ENCODE data around the gene C1QTNF3.
"Not testable (repeated sequence)": the region's sequence is repeated elsewhere in the genome, so short reads cannot be mapped to it uniquely, and the experiment has no call there.

Gene C1QTNF3

GRCh38 chr5:34035756-34036155 lies 7.3 kb downstream of the C1QTNF3 start:
- Histone ChIP-seq H3K36me3 (ENCODE audit: control insufficient read depth, insufficient read depth, low read length) (no peaks in the 10 kb centered on the region), H3K4me1 (ENCODE audit: control insufficient read depth, insufficient read depth, low read length) (peaks cover 4% of the 10 kb centered on the region), H3K27me3 (ENCODE audit: control insufficient read depth, insufficient read depth, low read length) (no peaks in the 10 kb centered on the region), H3K4me3 (ENCODE audit: low read depth, low read length) (no peak overlapping the region), H3K9me3 (ENCODE audit: control insufficient read depth, insufficient read depth, low read length) (no peaks in the 10 kb centered on the region), H3K9ac (ENCODE audit: low read depth, low read length) (no peak overlapping the region)

DNA sequence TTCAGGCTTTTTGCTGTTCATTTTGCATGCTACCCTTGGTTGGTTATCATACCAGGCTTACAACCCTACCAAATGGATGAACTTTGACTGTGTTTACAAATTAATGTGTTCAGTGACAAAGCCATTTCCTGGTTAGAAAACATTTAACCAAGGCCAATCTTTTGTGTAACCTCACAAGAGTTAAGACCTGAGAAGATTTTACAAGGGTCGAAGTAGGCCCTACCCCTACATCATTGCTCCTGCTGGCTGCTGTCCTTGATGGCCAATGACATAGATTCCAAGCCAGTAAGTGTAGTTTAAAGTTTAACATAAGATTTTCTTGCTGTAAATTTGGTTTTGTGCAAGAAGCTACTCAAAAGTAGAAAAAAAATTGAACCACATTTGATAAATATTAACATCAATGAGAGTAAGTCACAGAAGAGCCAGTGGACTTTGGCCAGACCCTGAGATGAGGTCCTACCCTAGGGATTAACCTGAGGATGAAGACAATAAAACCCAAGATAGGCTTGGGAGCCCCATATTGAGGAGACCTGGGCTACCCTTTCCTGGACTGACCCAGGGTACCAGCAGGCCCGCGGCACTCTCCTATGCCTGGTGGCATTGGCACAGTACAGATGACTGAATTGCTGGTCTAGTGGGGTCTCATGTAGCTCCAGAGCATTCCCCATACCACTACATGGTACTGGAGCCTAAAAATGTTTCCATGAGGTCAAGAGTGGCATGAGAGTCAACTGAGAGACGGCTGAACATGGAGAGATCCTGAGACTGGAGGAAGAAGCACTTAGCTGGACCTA lies 8.3 kb downstream of the C1QTNF3 start:
- Histone ChIP-seq H3K4me3 (ENCODE audit: low read depth, low read length) (no peak overlapping the region), H3K9ac (ENCODE audit: low read depth, low read length) (no peak overlapping the region), H3K36me3 (ENCODE audit: control insufficient read depth, insufficient read depth, low read length) (no peaks in the 10 kb centered on the region), H3K4me1 (ENCODE audit: control insufficient read depth, insufficient read depth, low read length) (peaks cover 4% of the 10 kb centered on the region), H3K9me3 (ENCODE audit: control insufficient read depth, insufficient read depth, low read length) (no peaks in the 10 kb centered on the region), H3K27me3 (ENCODE audit: control insufficient read depth, insufficient read depth, low read length) (no peaks in the 10 kb centered on the region)

- no peaks in the 10 kb centered on the region for H3K4me1 ChIP-seq (ENCODE audit: control insufficient read depth, insufficient read depth, low read length)
- H3K9ac ChIP-seq (ENCODE audit: low read depth, low read length) = no peak overlapping the region
- H3K4me3 ChIP-seq (ENCODE audit: low read depth, low read length) = no peak overlapping the region
- H3K27me3 ChIP-seq (ENCODE audit: control insufficient read depth, insufficient read depth, low read length) = no peaks in the 10 kb centered on the region
- no peaks in the 10 kb centered on the region for H3K9me3 ChIP-seq (ENCODE audit: control insufficient read depth, insufficient read depth, low read length)
- H3K36me3 ChIP-seq (ENCODE audit: control insufficient read depth, insufficient read depth, low read length) = no peaks in the 10 kb centered on the region
Measured at GRCh38 chr5:34031966-34032365, 11.0 kb downstream of the C1QTNF3 start.

- H3K4me1 ChIP-seq (ENCODE audit: control insufficient read depth, insufficient read depth, low read length) = no peaks in the 10 kb centered on the region
- H3K27me3 ChIP-seq (ENCODE audit: control insufficient read depth, insufficient read depth, low read length) = no peaks in the 10 kb centered on the region
- H3K36me3 ChIP-seq (ENCODE audit: control insufficient read depth, insufficient read depth, low read length) = no peaks in the 10 kb centered on the region
- no peak overlapping the region for H3K4me3 ChIP-seq (ENCODE audit: low read depth, low read length)
- H3K9ac ChIP-seq (ENCODE audit: low read depth, low read length) = no peak overlapping the region
- H3K9me3 ChIP-seq (ENCODE audit: control insufficient read depth, insufficient read depth, low read length) = no peaks in the 10 kb centered on the region
Measured at GRCh38 chr5:34031117-34031516, 11.9 kb downstream of the C1QTNF3 start.

DNA sequence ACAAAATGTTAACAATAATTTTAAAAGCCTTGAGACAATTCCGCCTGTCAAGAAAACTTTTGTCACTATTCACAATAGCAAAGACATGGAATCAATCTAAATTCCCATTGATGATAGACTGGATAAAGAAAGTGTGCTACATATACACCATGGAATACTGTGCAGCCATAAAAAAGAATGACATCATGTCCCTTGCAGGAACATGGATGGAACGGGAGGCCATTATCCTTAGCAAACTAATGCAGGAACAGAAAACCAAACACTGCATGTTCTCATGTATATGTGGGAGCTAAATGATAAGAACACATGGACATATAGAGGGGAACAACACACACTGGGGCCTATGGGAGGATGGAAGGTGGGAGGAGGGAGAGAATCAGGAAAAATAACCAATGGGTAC lies 12.4 kb downstream of the C1QTNF3 start:
- not testable (repeated sequence) for H3K9me3 ChIP-seq (ENCODE audit: control insufficient read depth, insufficient read depth, low read length); H3K4me1 ChIP-seq (ENCODE audit: control insufficient read depth, insufficient read depth, low read length); H3K27me3 ChIP-seq (ENCODE audit: control insufficient read depth, insufficient read depth, low read length); H3K36me3 ChIP-seq (ENCODE audit: control insufficient read depth, insufficient read depth, low read length); H3K9ac ChIP-seq (ENCODE audit: low read depth, low read length); H3K4me3 ChIP-seq (ENCODE audit: low read depth, low read length)

GRCh38 chr5:34030048-34030447 lies 13.0 kb downstream of the C1QTNF3 start:
- Histone ChIP-seq H3K4me1 (ENCODE audit: control insufficient read depth, insufficient read depth, low read length) (no peaks in the 10 kb centered on the region), H3K4me3 (ENCODE audit: low read depth, low read length) (no peak overlapping the region), H3K36me3 (ENCODE audit: control insufficient read depth, insufficient read depth, low read length) (no peaks in the 10 kb centered on the region), H3K9me3 (ENCODE audit: control insufficient read depth, insufficient read depth, low read length) (no peaks in the 10 kb centered on the region), H3K27me3 (ENCODE audit: control insufficient read depth, insufficient read depth, low read length) (no peaks in the 10 kb centered on the region), H3K9ac (ENCODE audit: low read depth, low read length) (no peak overlapping the region)

- no peaks in the 10 kb centered on the region for H3K27me3 ChIP-seq (ENCODE audit: control insufficient read depth, insufficient read depth, low read length)
- no peaks in the 10 kb centered on the region for H3K9me3 ChIP-seq (ENCODE audit: control insufficient read depth, insufficient read depth, low read length)
Measured at GRCh38 chr5:34028349-34028748, 14.7 kb downstream of the C1QTNF3 start.

DNA sequence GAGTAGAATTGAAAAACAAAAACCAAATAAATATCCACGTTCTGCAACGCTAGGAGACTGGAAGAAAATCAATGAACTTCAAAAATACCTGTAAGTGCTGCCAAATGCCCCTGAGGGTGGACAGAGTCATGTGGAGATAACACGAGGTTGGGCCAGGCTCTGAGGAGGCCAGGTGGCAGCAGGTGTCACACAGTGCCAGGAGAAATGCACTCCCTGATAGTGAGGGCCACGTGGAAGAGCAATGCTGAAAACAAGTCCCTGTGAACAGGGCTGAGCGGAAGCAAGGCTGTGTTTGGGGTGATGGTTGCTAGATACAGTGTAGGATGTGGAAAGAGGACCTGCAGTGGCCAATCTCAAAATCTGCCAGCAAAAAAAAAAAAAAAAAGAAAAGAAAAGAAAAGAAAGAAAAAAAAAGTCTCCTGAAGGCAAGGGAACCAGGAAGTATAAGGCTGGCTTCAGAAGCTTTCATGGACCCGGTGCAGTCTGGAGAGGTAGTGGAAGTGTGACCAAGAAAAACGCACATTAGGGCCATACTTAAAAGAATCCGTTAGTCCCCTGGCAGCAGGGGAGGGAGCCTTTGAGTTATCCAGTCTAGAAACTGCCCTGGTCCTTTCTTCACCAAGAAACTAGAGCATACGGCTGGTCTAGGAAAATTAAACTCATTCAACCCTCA lies 16.8 kb downstream of the C1QTNF3 start:
- H3K36me3 ChIP-seq (ENCODE audit: control insufficient read depth, insufficient read depth, low read length) = no peaks in the 10 kb centered on the region

More at GRCh38 chr5:34028349-34028748, 14.7 kb downstream of the C1QTNF3 start:
- no peaks in the 10 kb centered on the region for H3K4me1 ChIP-seq (ENCODE audit: control insufficient read depth, insufficient read depth, low read length)
- H3K36me3 ChIP-seq (ENCODE audit: control insufficient read depth, insufficient read depth, low read length) = no peaks in the 10 kb centered on the region
- no peak overlapping the region for H3K4me3 ChIP-seq (ENCODE audit: low read depth, low read length)
- no peak overlapping the region for H3K9ac ChIP-seq (ENCODE audit: low read depth, low read length)

DNA sequence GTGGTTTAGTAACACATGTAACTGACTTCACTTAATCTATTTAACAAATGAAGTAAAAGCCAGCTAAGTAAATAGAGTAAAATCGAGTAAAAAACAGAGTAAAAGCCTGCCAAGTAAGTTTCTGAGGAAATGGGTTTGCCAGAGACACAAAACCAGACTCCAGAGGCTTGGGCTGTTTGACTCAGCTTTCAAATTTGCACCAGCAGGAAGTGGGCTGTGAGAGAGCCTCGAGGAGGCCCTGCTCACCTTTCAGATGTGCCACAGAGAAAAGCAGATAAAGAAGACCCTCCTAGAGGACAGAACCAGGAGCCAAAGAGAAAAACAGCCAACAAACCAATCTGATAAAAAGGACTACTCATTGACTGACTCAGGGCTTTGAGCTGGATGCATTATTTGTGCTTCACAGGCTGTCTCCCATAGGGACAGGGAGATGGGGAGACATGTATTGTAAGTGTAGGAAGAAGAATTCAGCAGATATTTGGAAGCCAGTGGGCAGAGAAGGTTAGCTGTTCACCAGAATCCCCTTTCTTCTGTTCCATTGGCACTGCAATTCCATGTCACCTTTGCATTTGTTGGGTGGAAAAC lies 20.8 kb downstream of the C1QTNF3 start:
- no peak overlapping the region for H3K4me3 ChIP-seq (ENCODE audit: low read depth, low read length)
- no peaks in the 10 kb centered on the region for H3K9me3 ChIP-seq (ENCODE audit: control insufficient read depth, insufficient read depth, low read length)
- no peak overlapping the region for H3K9ac ChIP-seq (ENCODE audit: low read depth, low read length)
- H3K36me3 ChIP-seq (ENCODE audit: control insufficient read depth, insufficient read depth, low read length) = no peaks in the 10 kb centered on the region
- no peaks in the 10 kb centered on the region for H3K27me3 ChIP-seq (ENCODE audit: control insufficient read depth, insufficient read depth, low read length)
- H3K4me1 ChIP-seq (ENCODE audit: control insufficient read depth, insufficient read depth, low read length) = no peaks in the 10 kb centered on the region

More for the DNA sequence above, 16.8 kb downstream of the C1QTNF3 start:
- Histone ChIP-seq H3K27me3 (ENCODE audit: control insufficient read depth, insufficient read depth, low read length) (no peaks in the 10 kb centered on the region), H3K9me3 (ENCODE audit: control insufficient read depth, insufficient read depth, low read length) (no peaks in the 10 kb centered on the region), H3K9ac (ENCODE audit: low read depth, low read length) (no peak overlapping the region), H3K4me3 (ENCODE audit: low read depth, low read length) (no peak overlapping the region), H3K4me1 (ENCODE audit: control insufficient read depth, insufficient read depth, low read length) (no peaks in the 10 kb centered on the region)

- Histone ChIP-seq H3K9me3 (ENCODE audit: control insufficient read depth, insufficient read depth, low read length) (no peaks in the 10 kb centered on the region), H3K4me3 (ENCODE audit: low read depth, low read length) (no peak overlapping the region), H3K9ac (ENCODE audit: low read depth, low read length) (no peak overlapping the region), H3K4me1 (ENCODE audit: control insufficient read depth, insufficient read depth, low read length) (no peaks in the 10 kb centered on the region), H3K27me3 (ENCODE audit: control insufficient read depth, insufficient read depth, low read length) (no peaks in the 10 kb centered on the region), H3K36me3 (ENCODE audit: control insufficient read depth, insufficient read depth, low read length) (no peaks in the 10 kb centered on the region)
Measured at GRCh38 chr5:34021334-34021733, 21.7 kb downstream of the C1QTNF3 start.

- Histone ChIP-seq H3K4me3 (ENCODE audit: low read depth, low read length) (no peak overlapping the region), H3K4me1 (ENCODE audit: control insufficient read depth, insufficient read depth, low read length) (no peaks in the 10 kb centered on the region), H3K27me3 (ENCODE audit: control insufficient read depth, insufficient read depth, low read length) (no peaks in the 10 kb centered on the region), H3K36me3 (ENCODE audit: control insufficient read depth, insufficient read depth, low read length) (no peaks in the 10 kb centered on the region), H3K9ac (ENCODE audit: low read depth, low read length) (no peak overlapping the region), H3K9me3 (ENCODE audit: control insufficient read depth, insufficient read depth, low read length) (no peaks in the 10 kb centered on the region)
Measured at GRCh38 chr5:34020726-34021125, 22.3 kb downstream of the C1QTNF3 start.

DNA sequence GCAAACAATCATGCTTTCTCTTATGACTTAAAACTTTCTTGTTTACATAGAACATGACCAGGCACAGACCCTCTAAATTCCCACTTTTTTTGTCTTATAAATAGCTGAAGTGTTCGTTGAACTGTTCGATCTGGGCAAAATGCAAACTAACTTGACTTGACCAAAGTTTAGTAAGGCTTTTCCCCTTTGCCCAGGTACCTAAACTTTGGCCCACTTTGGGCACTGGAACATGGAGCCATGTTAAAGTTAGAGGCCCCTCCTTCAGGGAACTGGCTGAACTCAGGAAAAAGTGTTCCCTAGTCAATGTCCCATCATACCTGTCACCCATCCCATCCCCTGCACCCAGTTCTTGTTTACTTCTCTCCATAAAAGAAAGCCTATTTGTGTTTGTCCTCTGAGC lies 25.8 kb downstream of the C1QTNF3 start:
- H3K27me3 ChIP-seq (ENCODE audit: control insufficient read depth, insufficient read depth, low read length) = no peaks in the 10 kb centered on the region
- no peak overlapping the region for H3K9ac ChIP-seq (ENCODE audit: low read depth, low read length)
- H3K4me1 ChIP-seq (ENCODE audit: control insufficient read depth, insufficient read depth, low read length) = no peaks in the 10 kb centered on the region
- H3K9me3 ChIP-seq (ENCODE audit: control insufficient read depth, insufficient read depth, low read length) = no peaks in the 10 kb centered on the region
- no peaks in the 10 kb centered on the region for H3K36me3 ChIP-seq (ENCODE audit: control insufficient read depth, insufficient read depth, low read length)
- no peak overlapping the region for H3K4me3 ChIP-seq (ENCODE audit: low read depth, low read length)
